T-helper 2 cell treated with Interferon-gamma antibody and Interleukin-4, amounts not matched to agents 100 ng/mL and 5 ng/mL, for 36 hours (primary cell): Measurements from ENCODE around the gene TMC3. TPM values are rescaled to one million over a fixed set of nuclear protein-coding genes. Genes with fewer than 3 reads are reported as not detected.

Source experiments
- intact Hi-C: fragments of 100-400 bp; cut with micrococcal nuclease; formaldehyde crosslinking; loops from one replicate; pipeline ENCODE4 v1.15.1; 2023
- total RNA-seq: library from RNA; stranded (reverse); gene quantifications from 2 replicates; pipeline ENCODE4 v1.2.3, GENCODE V29; 2022

TMC3 gene
- total RNA-seq, 1 donor from 2014 or later, result not detected

GRCh38 chr15:81385721-81386076, 11.7 kb upstream of the TMC3 start:
- intact Hi-C loops, result no loop called here

GRCh38 chr15:81384891-81385720, 11.1 kb upstream of the TMC3 start:
- intact Hi-C loops, result no loop called here

GRCh38 chr15:81381720-81382119, 7.7 kb upstream of the TMC3 start:
- intact Hi-C loops, result no loop called here

GRCh38 chr15:81380668-81381067, 6.7 kb upstream of the TMC3 start:
- intact Hi-C loops, result no loop called here

GRCh38 chr15:81380203-81380602, 6.2 kb upstream of the TMC3 start:
- intact Hi-C loops, result no loop called here

- intact Hi-C loops, result no loop called here
These were observed 5.3 kb upstream of the TMC3 start for GRCh38 chr15:81379269-81379668.

- intact Hi-C loops, result no loop called here
These were observed 4.4 kb upstream of the TMC3 start for GRCh38 chr15:81378443-81378842.

- intact Hi-C loops, result no loop called here
These were observed 3.9 kb upstream of the TMC3 start for GRCh38 chr15:81377871-81378270.

GRCh38 chr15:81376231-81376630, 2.2 kb upstream of the TMC3 start:
- intact Hi-C loops, result no loop called here

- intact Hi-C loops, result no loop called here
These were observed 1.4 kb upstream of the TMC3 start for GRCh38 chr15:81375461-81375860.

- intact Hi-C loops, result no loop called here
These were observed 837 bp downstream of the TMC3 start for GRCh38 chr15:81373176-81373575.

GRCh38 chr15:81372575-81372974, 1.4 kb downstream of the TMC3 start:
- intact Hi-C loops, result no loop called here

GRCh38 chr15:81363718-81364500, 10.1 kb downstream of the TMC3 start:
- intact Hi-C loops, result no loop called here

- intact Hi-C loops, result no loop called here
These were observed 10.7 kb downstream of the TMC3 start for GRCh38 chr15:81363276-81363675.

GRCh38 chr15:81362790-81363189, 11.2 kb downstream of the TMC3 start:
- intact Hi-C loops, result no loop called here

GRCh38 chr15:81361891-81362290, 12.1 kb downstream of the TMC3 start:
- intact Hi-C loops, result no loop called here

- intact Hi-C loops, result no loop called here
These were observed 13.5 kb downstream of the TMC3 start for GRCh38 chr15:81360491-81360890.

GRCh38 chr15:81358248-81358647, 15.8 kb downstream of the TMC3 start:
- intact Hi-C loops, result no loop called here

- intact Hi-C loops, result no loop called here
These were observed 16.8 kb downstream of the TMC3 start for GRCh38 chr15:81357180-81357686.

- intact Hi-C loops, result no loop called here
These were observed 17.8 kb downstream of the TMC3 start for GRCh38 chr15:81356252-81356651.

GRCh38 chr15:81351651-81352050, 22.4 kb downstream of the TMC3 start:
- intact Hi-C loops, result no loop called here

GRCh38 chr15:81349271-81349670, 24.7 kb downstream of the TMC3 start:
- intact Hi-C loops, result no loop called here
